Naive thymus-derived CD4-positive, alpha-beta T cell (primary cell): ENCODE measurements around the gene GCFC2. TPM values are rescaled to one million over a fixed set of nuclear protein-coding genes. Genes with fewer than 3 reads are reported as not detected.

Source experiments
- ATAC-seq: fragments of 150-1000 bp; cut with Tn5 transposase; 2 replicates; pipeline ENCODE4 v1.10.0; 2021; ENCODE audit warnings: mild to moderate bottlenecking, moderate library complexity
- CTCF ChIA-PET: fragments of 350-600 bp; sonication (Branson Sonifier 250); formaldehyde crosslinking; loops from one replicate; lab custom pipeline; 2021; ENCODE audit warnings: antibody characterized with exemption; lab: Charles Lee
- POLR2A ChIA-PET: fragments of 350-600 bp; sonication (Branson Sonifier 250); formaldehyde crosslinking; loops from one replicate; lab custom pipeline; 2021; ENCODE audit warnings: antibody characterized with exemption, inconsistent platforms; lab: Charles Lee
- DNase-seq, 9 donors: peaks; one replicate each; pipeline versions ENCODE4 v3.0.0 to v3.0.0-alpha.2; 2020 to 2022; ENCODE audit warnings: mixed read lengths in 1 of 9
- H3K27ac ChIP-seq: one replicate; pipeline ENCODE4 v1.7.0; 2013; ENCODE audit warnings: mild to moderate bottlenecking, low read depth, low read length, moderate library complexity
- H3K27me3 ChIP-seq, 2 donors: one replicate each; pipeline ENCODE4 v1.7.0; 2013; ENCODE audit warnings: low read length in 2 of 2, mild to moderate bottlenecking in 2 of 2, moderate library complexity in 2 of 2; ENCODE audit not compliant: control insufficient read depth in 2 of 2, insufficient read depth in 2 of 2
- H3K36me3 ChIP-seq, 3 experiments: 1 replicate in 2 of 3; 2 replicates in 1 of 3; pipeline ENCODE4 v1.7.0; 2013; ENCODE audit warnings: low read length in 3 of 3, mild to moderate bottlenecking in 3 of 3, moderate library complexity in 1 of 3; ENCODE audit not compliant: insufficient read depth in 3 of 3, control insufficient read depth in 2 of 3
- H3K4me1 ChIP-seq, 2 donors: one replicate each; pipeline ENCODE4 v1.7.0; 2013; ENCODE audit warnings: low read length in 2 of 2, mild to moderate bottlenecking in 2 of 2, moderate library complexity in 1 of 2; ENCODE audit not compliant: control insufficient read depth in 2 of 2, insufficient read depth in 2 of 2
- H3K4me3 ChIP-seq: 2 replicates; pipeline ENCODE4 v1.7.0; 2013; ENCODE audit warnings: mild to moderate bottlenecking, low read length
- H3K9me3 ChIP-seq, 3 experiments: 1 replicate in 2 of 3; 2 replicates in 1 of 3; pipeline ENCODE4 v1.7.0; 2013; ENCODE audit warnings: low read length in 3 of 3; ENCODE audit not compliant: control insufficient read depth in 2 of 3
- H3K27ac Mint-ChIP-seq, 9 donors: one replicate each; pipeline ENCODE4 v1.8.0; 2020 to 2022; ENCODE audit warnings: mixed read lengths in 9 of 9, mild to moderate bottlenecking in 8 of 9, moderate library complexity in 5 of 9, inconsistent platforms in 2 of 9
- H3K27me3 Mint-ChIP-seq, 5 donors: one replicate each; pipeline ENCODE4 v1.8.0; 2021 to 2022; ENCODE audit warnings: mixed read lengths in 5 of 5, mild to moderate bottlenecking in 1 of 5
- H3K36me3 Mint-ChIP-seq, 5 donors: one replicate each; pipeline ENCODE4 v1.8.0; 2020 to 2022; ENCODE audit warnings: mixed read lengths in 5 of 5, mild to moderate bottlenecking in 3 of 5, inconsistent platforms in 1 of 5
- H3K4me1 Mint-ChIP-seq, 7 donors: one replicate each; pipeline ENCODE4 v1.8.0; 2020 to 2022; ENCODE audit warnings: mixed read lengths in 7 of 7, mild to moderate bottlenecking in 3 of 7, inconsistent platforms in 1 of 7
- H3K4me3 Mint-ChIP-seq, 10 donors: one replicate each; pipeline ENCODE4 v1.8.0; 2020 to 2022; ENCODE audit warnings: mild to moderate bottlenecking in 10 of 10, mixed read lengths in 10 of 10, moderate library complexity in 6 of 10, inconsistent platforms in 2 of 10
- H3K9me3 Mint-ChIP-seq, 11 donors: one replicate each; pipeline ENCODE4 v1.8.0; 2020 to 2022; ENCODE audit warnings: mixed read lengths in 11 of 11, mild to moderate bottlenecking in 4 of 11, inconsistent platforms in 1 of 11, moderate library complexity in 1 of 11
- intact Hi-C, 2 donors: fragments of 100-400 bp; cut with micrococcal nuclease; formaldehyde crosslinking; loops; one replicate each; pipeline ENCODE4 v1.15.1; 2023
- polyA plus RNA-seq, 2 donors: library from polyadenylated mRNA; unstranded; fragments of 300-500 nt; fragmentation: Illumina TruSeq; gene quantifications; one replicate each; pipeline ENCODE4 v1.2.3, GENCODE V29; 2021
- total RNA-seq, 6 experiments: library from RNA in 5 of 6; stranded (reverse) in 5 of 6; gene quantifications; 1 replicate in 5 of 6; 2 replicates in 1 of 6; pipeline ENCODE4 v1.2.3 and lab custom pipeline; 2021 to 2026

GCFC2 gene
- total and polyA plus RNA-seq, 7 experiments from 2014 or later, result 15.8 to 31.7 (median 26.5) TPM

GRCh38 chr2:75729861-75730260 is 19.1 kb upstream of the GCFC2 start:
- Mint-ChIP-seq H3K27ac (no peak overlapping the region), H3K4me1 (no peaks in the 10 kb centered on the region), H3K36me3 (no peaks in the 10 kb centered on the region), H3K9me3 (peaks cover 0 to 4% (median 0%) of the 10 kb centered on the region in 11 donors), H3K4me3 (no peak overlapping the region), H3K27me3 (peaks cover 12 to 24% (median 21%) of the 10 kb centered on the region in 5 donors)
- no peaks in the 10 kb centered on the region for H3K4me1 ChIP-seq
- intact Hi-C loops, result no loop called here
- H3K27ac ChIP-seq, result no peak overlapping the region
- H3K36me3 ChIP-seq, result no peaks in the 10 kb centered on the region
- ATAC-seq, result no peak
- H3K4me3 ChIP-seq, result no peak overlapping the region
- no peak for DNase-seq
- H3K9me3 ChIP-seq, result no peaks in the 10 kb centered on the region
- CTCF ChIA-PET, result no interaction called here
- no peaks in the 10 kb centered on the region for H3K27me3 ChIP-seq
- POLR2A ChIA-PET, result no interaction called here

DNA sequence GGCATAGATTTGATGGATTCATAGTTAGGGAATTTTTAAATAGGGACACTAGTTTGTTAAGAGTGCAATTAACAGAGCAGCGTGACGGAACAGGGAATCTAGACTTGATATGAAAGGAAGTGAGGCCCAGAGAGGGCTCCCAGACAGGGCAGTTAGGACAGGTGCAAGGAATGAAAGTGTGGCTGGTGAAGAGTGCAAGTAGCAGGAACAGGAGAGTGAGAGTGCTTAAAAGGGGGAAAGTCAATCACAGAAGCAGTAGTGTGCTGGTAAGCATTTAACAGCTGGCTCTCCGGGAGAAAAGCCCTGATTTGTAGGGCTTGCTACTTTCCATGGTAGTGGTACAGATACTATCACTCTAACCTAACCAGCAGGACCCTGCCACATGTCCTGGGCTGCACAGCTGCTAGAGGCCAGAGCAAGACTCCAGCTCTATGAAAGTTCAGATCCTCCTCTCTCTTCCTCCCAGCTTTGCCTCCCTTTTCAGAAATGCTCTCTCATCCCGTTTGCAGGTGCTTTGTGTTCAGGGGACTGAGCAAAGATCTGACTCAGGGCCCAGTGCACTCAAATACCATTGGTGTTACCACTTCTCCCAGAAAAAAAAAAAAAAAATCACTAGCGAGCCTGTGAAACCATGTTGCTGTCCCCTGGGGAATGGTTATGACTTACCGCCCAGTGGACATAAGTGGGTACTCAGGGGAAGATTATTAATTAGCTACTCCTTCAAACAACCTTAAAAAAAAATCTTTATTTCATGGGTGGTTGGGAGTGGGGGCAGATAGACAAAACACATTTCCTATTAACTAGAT is 18.1 kb upstream of the GCFC2 start:
- no peaks in the 10 kb centered on the region for H3K36me3 ChIP-seq
- no peaks in the 10 kb centered on the region for H3K9me3 ChIP-seq
- Mint-ChIP-seq H3K27me3 (peaks cover 13 to 27% (median 23%) of the 10 kb centered on the region in 5 donors), H3K36me3 (no peaks in the 10 kb centered on the region), H3K27ac (no peak overlapping the region), H3K4me3 (no peak overlapping the region), H3K9me3 (no peaks in the 10 kb centered on the region), H3K4me1 (no peaks in the 10 kb centered on the region)
- H3K27me3 ChIP-seq, result no peaks in the 10 kb centered on the region
- no peak overlapping the region for H3K27ac ChIP-seq
- no peak overlapping the region for H3K4me3 ChIP-seq
- CTCF ChIA-PET, result no interaction called here
- DNase-seq, result no peak
- POLR2A ChIA-PET, result no interaction called here
- ATAC-seq, result no peak
- intact Hi-C loops, result no loop called here
- H3K4me1 ChIP-seq, result no peaks in the 10 kb centered on the region

DNA sequence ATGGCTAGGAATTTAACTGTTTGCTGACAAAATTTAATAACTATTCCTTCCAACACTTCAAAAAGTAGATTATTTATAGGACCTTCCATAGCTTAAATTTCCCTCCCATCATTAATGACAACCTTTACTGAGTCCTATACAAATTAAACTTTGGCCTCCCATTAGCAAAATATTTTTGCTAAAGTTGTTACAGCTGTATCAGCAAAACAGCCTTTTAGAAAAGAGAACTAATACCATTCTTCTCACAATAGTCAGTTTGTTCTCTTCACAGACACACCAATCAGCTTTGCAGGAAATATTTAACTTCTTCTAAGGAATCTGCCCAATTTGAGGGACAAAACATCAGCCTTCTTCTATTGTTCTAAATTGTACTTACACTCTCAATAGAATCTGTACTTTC is 12.0 kb upstream of the GCFC2 start:
- Histone ChIP-seq H3K27ac (no peak overlapping the region), H3K9me3 (no peaks in the 10 kb centered on the region), H3K27me3 (no peaks in the 10 kb centered on the region), H3K4me3 (no peak overlapping the region), H3K4me1 (no peaks in the 10 kb centered on the region), H3K36me3 (no peaks in the 10 kb centered on the region)
- Mint-ChIP-seq H3K4me1 (no peaks in the 10 kb centered on the region), H3K4me3 (no peak overlapping the region), H3K27ac (no peak overlapping the region), H3K9me3 (peaks cover 0 to 8% (median 1%) of the 10 kb centered on the region in 11 donors), H3K27me3 (peaks cover 27 to 43% (median 38%) of the 10 kb centered on the region in 5 donors), H3K36me3 (peaks cover 0 to 4% (median 0%) of the 10 kb centered on the region in 5 donors)
- ATAC-seq (no peak), DNase-seq (no peak)
- ChIA-PET CTCF (no interaction called here), POLR2A (interaction anchor here (0.7 kb wide), 1 partner anchor 30 kb away, joined by 3 read pairs; no protein-coding TSS in a partner anchor)
- intact Hi-C loops, result no loop called here

- DNase-seq (no peak), ATAC-seq (no peak)
- Mint-ChIP-seq H3K9me3 (peaks cover 0 to 8% (median 1%) of the 10 kb centered on the region in 11 donors), H3K27me3 (peaks cover 22 to 34% (median 30%) of the 10 kb centered on the region in 5 donors), H3K36me3 (peaks cover 0 to 4% (median 0%) of the 10 kb centered on the region in 5 donors), H3K27ac (no peak overlapping the region), H3K4me1 (no peaks in the 10 kb centered on the region), H3K4me3 (no peak overlapping the region)
- H3K4me3 ChIP-seq, result no peak overlapping the region
- CTCF ChIA-PET, result no interaction called here
- intact Hi-C loops, result no loop called here
- H3K9me3 ChIP-seq, result no peaks in the 10 kb centered on the region
- H3K4me1 ChIP-seq, result no peaks in the 10 kb centered on the region
- H3K27ac ChIP-seq, result no peak overlapping the region
- no peaks in the 10 kb centered on the region for H3K36me3 ChIP-seq
- no peaks in the 10 kb centered on the region for H3K27me3 ChIP-seq
- POLR2A ChIA-PET, result no interaction called here
These were observed 9.8 kb upstream of the GCFC2 start for GRCh38 chr2:75720525-75720924.

GRCh38 chr2:75719616-75720015 is 8.9 kb upstream of the GCFC2 start:
- DNase-seq, result no peak
- Mint-ChIP-seq H3K27me3 (peaks cover 23 to 40% (median 29%) of the 10 kb centered on the region in 5 donors), H3K36me3 (peaks cover 0 to 4% (median 0%) of the 10 kb centered on the region in 5 donors), H3K4me3 (no peak overlapping the region), H3K9me3 (peaks cover 0 to 8% (median 1%) of the 10 kb centered on the region in 11 donors), H3K27ac (no peak overlapping the region), H3K4me1 (no peaks in the 10 kb centered on the region)
- no peak for ATAC-seq
- H3K4me3 ChIP-seq, result no peak overlapping the region
- CTCF ChIA-PET, result no interaction called here
- H3K27me3 ChIP-seq, result no peaks in the 10 kb centered on the region
- intact Hi-C loops, result loop anchor here in 1 of 2 donors (10.0 kb wide), 1 partner anchor 885 kb away; the partner anchor contains the start of gene HK2
- POLR2A ChIA-PET, result no interaction called here
- no peak overlapping the region for H3K27ac ChIP-seq
- no peaks in the 10 kb centered on the region for H3K36me3 ChIP-seq
- no peaks in the 10 kb centered on the region for H3K4me1 ChIP-seq
- no peaks in the 10 kb centered on the region for H3K9me3 ChIP-seq

GRCh38 chr2:75716406-75716805 is 5.7 kb upstream of the GCFC2 start:
- ChIA-PET POLR2A (no interaction called here), CTCF (interaction anchor here (2.0 kb wide), 1 partner anchor 76 kb away, joined by 6 read pairs; no protein-coding TSS in a partner anchor)
- Mint-ChIP-seq H3K9me3 (peaks cover 0 to 8% (median 1%) of the 10 kb centered on the region in 11 donors), H3K4me3 (no peak overlapping the region), H3K4me1 (peaks cover 0 to 6% (median under 1%) of the 10 kb centered on the region in 7 donors), H3K36me3 (peaks cover 0 to 5% (median 3%) of the 10 kb centered on the region in 5 donors), H3K27ac (no peak overlapping the region), H3K27me3 (peaks cover 3 to 31% (median 12%) of the 10 kb centered on the region in 5 donors)
- Histone ChIP-seq H3K9me3 (no peaks in the 10 kb centered on the region), H3K27me3 (no peaks in the 10 kb centered on the region), H3K4me3 (no peak overlapping the region), H3K27ac (no peak overlapping the region), H3K4me1 (no peaks in the 10 kb centered on the region), H3K36me3 (no peaks in the 10 kb centered on the region)
- ATAC-seq (no peak), DNase-seq (no peak)
- intact Hi-C loops, result loop anchor here in 1 of 2 donors (10.0 kb wide), 1 partner anchor 882 kb away; the partner anchor contains the start of gene HK2
